Measurements from ENCODE around the gene CFAP73. TPM values are rescaled to one million over a fixed set of nuclear protein-coding genes. Genes with fewer than 3 reads are reported as not detected.

CFAP73 gene
- total and polyA plus RNA-seq, 2 of the 8 experiments (the other 6 are each of a cell fraction or from before 2014, with no cell fraction given) = 0.45 to 0.56 TPM

GRCh38 chr12:113133666-113134065, 15.9 kb upstream of the CFAP73 start:
- Histone ChIP-seq H4K20me1 (replicated peaks in 1 of 2; ENCODE audit: control insufficient read depth in 1 of 2, insufficient read depth in 2 of 2, low read length in 2 of 2) (peaks cover 0 to 7% of the 10 kb centered on the region in 2 experiments), H3K27me3 (replicated peaks in 1 of 4; ENCODE audit: control insufficient read depth in 3 of 4, extremely low read depth in 1 of 4, insufficient read depth in 3 of 4, low read length in 3 of 4) (peaks cover 0 to 13% (median 6%) of the 10 kb centered on the region in 4 experiments; a peak in 5 of 7 replicates), H3K4me1 (replicated peaks in 1 of 4; ENCODE audit: control insufficient read depth in 3 of 4, insufficient read depth in 4 of 4, low read length in 3 of 4) (peaks cover 0 to 13% (median 10%) of the 10 kb centered on the region in 4 experiments; a peak in 6 of 7 replicates), H2BK5ac (ENCODE audit: low read depth, low read length) (no peak overlapping the region), H4K5ac (ENCODE audit: insufficient read length, low read depth, low read length) (no peak overlapping the region), H2BK12ac (ENCODE audit: low read depth, low read length) (no peak overlapping the region), H3K36me3 (ENCODE audit: control insufficient read depth in 2 of 4, insufficient read depth in 4 of 4, low read length in 3 of 4) (no peaks in the 10 kb centered on the region), H3K23ac (ENCODE audit: insufficient read length) (no peak overlapping the region), H3K18ac (ENCODE audit: extremely low read depth, low read length) (no peak overlapping the region), H3K23me2 (ENCODE audit: low read depth, low read length) (peaks cover 13% of the 10 kb centered on the region; the same call in 1 of the 2 replicates), H2BK15ac (ENCODE audit: low read length) (no peak overlapping the region), H3K79me1 (ENCODE audit: low read depth, low read length) (no peaks in the 10 kb centered on the region), H2AK5ac (ENCODE audit: low read depth, low read length) (no peak overlapping the region), H3K79me2 (ENCODE audit: control insufficient read depth in 1 of 2, insufficient read depth in 2 of 2, low read length in 2 of 2) (no peaks in the 10 kb centered on the region), H3K9me3 (ENCODE audit: insufficient read depth in 2 of 2, low read depth in 1 of 2, low read length in 1 of 2) (no peaks in the 10 kb centered on the region), H2BK120ac (replicated peaks; ENCODE audit: low read depth, low read length) (no peak overlapping the region), H2BK20ac (ENCODE audit: low read length) (no peak overlapping the region), H3K27ac (ENCODE audit: low read depth, low read length) (no peak overlapping the region), H3K4me3 (ENCODE audit: extremely low read depth in 1 of 4, insufficient read depth in 2 of 4, low read depth in 3 of 4, low read length in 4 of 4) (no peak overlapping the region), H4K8ac (ENCODE audit: extremely low read depth, insufficient read depth, low read length) (no peak overlapping the region), H3K14ac (ENCODE audit: insufficient read length) (no peak overlapping the region), H4K91ac (replicated peaks; ENCODE audit: insufficient read length, low read length) (no peak overlapping the region), H3K4ac (replicated peaks; ENCODE audit: insufficient read length, low read depth, low read length) (no peak overlapping the region), H2AFZ (ENCODE audit: low read length) (no peak overlapping the region), H3K56ac (replicated peaks; ENCODE audit: insufficient read length, low read depth, low read length) (no peak overlapping the region), H3K4me2 (ENCODE audit: insufficient read depth in 1 of 2, low read depth in 2 of 2, low read length in 2 of 2) (no peak overlapping the region), H3K9ac (replicated peaks in 1 of 4; ENCODE audit: extremely low read depth in 1 of 4, low read depth in 3 of 4, low read length in 3 of 4) (no peak overlapping the region)
- DNase-seq (ENCODE audit: low read depth in 1 of 2, low spot score in 2 of 2) = no peak
- ChIA-PET CTCF (ENCODE audit: partially characterized antibody) (interaction anchor here (0.7 to 7.8 kb wide), 18 partner anchors 9 to 216 kb away, joined by 3 to 67 read pairs (median 6); partner anchors contain the start of gene CFAP73), POLR2A (ENCODE audit: partially characterized antibody) (interaction anchor here (1.2 to 5.9 kb wide), 6 partner anchors 13 to 88 kb away, joined by 3 to 35 read pairs (median 4); no protein-coding TSS in a partner anchor)
- WGBS, 2 experiments (ENCODE audit: extremely low coverage in 1 of 2, insufficient coverage in 1 of 2, insufficient read length in 1 of 2, insufficient replicate concordance in 2 of 2, low coverage in 1 of 2, low lambda C conversion rate in 2 of 2, missing lambda C conversion rate in 1 of 2) = 89% methylated on average over 3 of the region's 3 CpGs; no CpG with 5 or more reads in 1 of the 2 experiments
- no peak for FAIRE-seq
- TF ChIP-seq CTBP2 (IDR thresholded peaks at IDR 0.05; ENCODE audit: borderline replicate concordance, insufficient read depth, insufficient read length, low read length) (no peak), CBX8 (IDR thresholded peaks at IDR 0.05; ENCODE audit: borderline replicate concordance, low read depth, low read length) (no peak), KDM5A (IDR thresholded peaks at IDR 0.05; ENCODE audit: low read length) (no peak)

Measured in H1 (cell line).